HG03025 (cell line): ENCODE data around the gene NLRP6.
"Not testable (repeated sequence)": the region's sequence is repeated elsewhere in the genome, so short reads cannot be mapped to it uniquely, and the experiment has no call there.

Experiments used
- ATAC-seq: cut with Tn5 transposase; IDR thresholded peaks from one replicate; pipeline ENCODE4 v1.9.1; 2021; ENCODE audit warnings: mild to moderate bottlenecking, moderate library complexity; ENCODE audit not compliant: unreplicated experiment, low FRiP score

NLRP6 gene

DNA sequence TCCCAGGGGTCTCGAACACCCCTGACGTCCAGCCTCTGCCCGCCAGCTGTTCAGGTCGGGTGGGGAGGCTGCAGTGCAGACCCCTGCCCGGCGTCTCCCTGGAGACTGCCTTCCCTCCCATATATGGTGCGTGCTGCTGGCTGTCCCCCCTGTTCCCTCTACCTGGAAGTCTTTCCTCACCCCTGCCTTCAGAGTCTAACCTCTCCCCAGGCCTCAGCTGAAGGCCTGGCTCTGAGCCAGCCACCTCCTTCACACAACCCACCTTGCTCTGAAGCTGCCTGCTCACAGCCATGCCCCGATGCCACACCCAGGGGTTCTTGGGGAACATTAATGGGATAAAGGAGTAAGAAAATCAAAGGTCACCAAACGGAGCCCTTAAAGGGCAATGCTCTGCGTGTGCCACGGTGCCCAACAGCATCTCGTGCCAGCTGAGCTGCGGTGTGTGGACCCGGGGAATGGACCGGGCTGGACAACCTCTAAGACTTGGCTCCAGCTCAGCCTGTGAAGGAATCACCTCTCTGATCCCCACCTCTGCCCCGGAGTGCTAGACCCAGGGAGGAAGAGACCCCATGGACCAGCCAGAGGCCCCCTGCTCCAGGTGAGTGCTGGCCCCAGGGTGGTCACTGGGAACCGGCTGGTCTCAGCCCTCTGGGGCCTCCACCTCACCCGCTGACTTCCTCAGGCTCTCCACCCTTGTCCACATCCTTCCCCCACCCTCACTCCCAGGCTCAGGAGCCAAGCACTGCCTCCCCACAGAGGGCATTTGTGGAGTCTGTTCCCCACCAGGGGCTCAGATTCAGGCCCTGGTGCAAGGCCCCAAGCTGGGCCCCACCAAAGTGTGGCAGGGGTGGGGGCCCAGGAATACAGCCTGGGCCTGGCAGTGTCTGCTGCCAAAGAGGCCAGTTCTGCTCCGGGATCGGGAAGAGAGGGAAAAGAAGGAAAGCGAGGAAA, at the start of gene NLRP6:
Gene NLRP6, plus strand, starts transcription at position 407 of the 951 bp plus-strand sequence. Its CDS starts 163 bp downstream, at position 570.
- ATAC-seq = no peak

DNA sequence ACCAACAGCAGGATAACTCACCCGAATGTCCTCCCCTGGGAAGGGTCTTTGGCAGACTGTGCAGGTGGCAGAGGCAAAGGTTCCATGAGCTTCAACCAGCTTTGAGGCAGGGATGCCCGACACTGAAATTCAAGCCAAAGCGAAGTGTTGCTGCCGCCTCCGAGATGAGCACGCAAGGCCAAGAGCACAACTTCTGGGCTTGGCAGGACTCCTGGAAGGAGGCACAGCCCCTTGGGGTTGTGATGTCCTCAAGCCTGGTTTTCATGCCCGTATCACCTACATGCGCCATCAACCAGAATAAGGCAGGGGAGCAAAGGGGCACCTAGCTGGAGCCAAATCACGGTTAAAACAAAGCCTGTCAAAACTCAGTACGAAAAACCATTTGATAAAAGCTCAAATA, 47.8 kb upstream of the NLRP6 start:
- no peak for ATAC-seq

DNA sequence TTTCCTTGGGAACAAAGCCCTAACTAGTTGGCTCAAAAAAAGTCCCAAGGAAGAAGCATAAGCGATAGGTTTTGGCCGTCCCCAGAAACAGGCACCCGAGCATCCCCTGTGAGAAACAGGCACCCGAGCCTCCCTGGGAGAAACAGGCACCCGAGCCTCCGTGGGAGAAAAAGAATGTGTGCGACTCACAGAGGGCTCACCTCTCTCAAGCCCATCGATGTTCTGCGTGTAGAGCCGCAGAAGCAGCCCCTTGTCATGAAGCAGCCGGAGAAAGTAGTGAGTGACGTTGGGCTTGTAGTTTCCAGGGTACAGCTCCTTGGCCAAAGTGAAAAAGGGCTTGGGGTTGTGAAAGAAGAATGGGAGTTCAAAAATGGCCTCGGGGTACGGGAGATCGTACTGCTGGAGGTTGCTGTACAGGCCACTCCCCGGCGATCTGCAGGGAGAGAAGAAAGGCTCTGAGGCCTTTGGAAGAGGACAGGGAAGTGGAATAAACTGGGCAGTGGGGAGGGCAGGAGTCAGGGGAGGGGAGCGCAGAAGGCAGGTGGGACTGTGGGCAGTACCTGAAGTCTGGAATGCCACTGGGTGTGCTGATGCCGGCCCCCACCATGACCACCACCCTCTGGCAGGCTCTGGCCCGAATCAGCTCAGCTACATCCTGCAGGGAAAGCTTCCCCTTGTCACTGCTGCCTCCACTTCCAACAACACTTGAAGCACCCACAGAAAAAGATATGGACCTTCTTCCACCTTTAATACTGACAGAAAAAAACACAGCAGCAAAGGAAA, 45.2 kb upstream of the NLRP6 start:
- ATAC-seq = no peak

DNA sequence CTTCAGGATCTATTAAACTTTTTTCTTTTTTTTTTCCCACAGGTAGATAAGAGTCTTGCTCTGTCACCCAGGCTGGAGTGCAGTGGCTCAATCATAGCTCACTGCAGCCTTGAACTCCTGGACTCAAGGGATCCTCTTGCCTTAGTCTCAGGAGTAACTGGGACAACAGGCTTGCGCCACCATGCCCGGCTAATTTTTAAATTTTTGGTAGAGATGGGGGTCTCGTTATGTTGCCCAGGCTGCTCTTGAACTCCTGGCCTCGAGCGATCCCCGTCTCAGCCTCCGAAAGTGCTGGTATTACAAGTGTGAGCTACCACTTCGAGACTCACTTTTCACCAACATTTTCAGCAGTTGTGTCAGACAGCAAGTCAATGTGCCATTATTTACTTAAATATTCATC, 43.0 kb upstream of the NLRP6 start:
- no peak for ATAC-seq

DNA sequence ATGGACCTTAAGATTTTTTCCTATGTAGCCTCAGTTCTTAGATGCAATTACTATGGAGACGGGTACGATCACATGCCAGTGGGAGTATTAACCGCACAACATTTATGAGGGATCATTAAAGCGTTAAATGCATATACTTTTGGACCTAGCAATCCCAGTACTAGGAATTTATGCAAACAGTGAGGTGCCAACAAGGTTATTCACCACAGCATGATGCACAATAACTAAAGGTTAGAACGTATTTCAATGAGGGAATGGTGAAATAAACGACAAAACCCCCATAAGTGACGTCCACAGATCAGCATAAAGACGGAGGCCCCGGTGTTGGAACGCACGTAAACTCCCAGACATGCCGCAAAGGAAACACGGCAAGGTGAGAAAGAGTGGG, 42.6 kb upstream of the NLRP6 start:
- ATAC-seq = no peak

DNA sequence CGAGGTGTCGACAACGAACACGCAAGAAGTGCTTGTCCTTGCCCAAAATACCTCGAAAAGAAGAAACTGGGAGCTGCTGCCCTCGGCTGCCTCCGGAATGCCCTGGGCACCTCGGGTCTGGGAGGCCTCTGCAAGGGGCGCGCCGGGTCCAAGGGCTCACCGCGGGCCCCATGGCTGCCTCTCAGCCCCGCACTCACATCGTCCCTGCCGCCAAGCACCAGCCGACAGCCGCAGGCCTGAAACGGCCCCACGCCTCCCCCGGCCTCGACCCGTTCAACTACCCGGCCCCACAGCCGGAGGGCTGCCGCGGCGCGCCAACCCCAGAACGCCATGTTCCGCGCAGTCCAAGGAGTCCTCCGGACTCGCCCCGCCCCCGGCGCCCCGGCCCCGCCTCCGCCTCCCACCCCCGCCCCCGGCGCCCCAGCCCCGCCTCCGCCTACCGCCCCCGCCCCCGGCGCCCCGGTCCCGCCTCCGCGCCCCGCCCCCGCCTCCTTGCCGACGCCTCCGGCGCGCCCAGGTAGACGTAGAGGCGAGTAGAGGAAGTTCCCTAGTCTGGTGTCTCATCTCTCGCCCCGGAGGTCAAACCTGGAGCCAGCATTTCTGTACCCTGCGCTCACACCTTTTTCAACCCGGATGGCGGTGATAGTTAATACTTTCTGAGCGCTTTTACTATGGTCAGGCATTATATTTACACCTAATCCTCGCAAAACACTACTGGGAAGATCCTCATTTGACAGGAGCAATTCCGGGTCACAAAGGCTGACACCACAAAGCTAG, 42.0 kb upstream of the NLRP6 start, which contains the start of gene SIRT3:
Gene SIRT3, minus strand, starts transcription at position 346 of the 777 bp plus-strand sequence. Its CDS starts 14 bp downstream, at position 332.
- ATAC-seq = peak; percentile 52

DNA sequence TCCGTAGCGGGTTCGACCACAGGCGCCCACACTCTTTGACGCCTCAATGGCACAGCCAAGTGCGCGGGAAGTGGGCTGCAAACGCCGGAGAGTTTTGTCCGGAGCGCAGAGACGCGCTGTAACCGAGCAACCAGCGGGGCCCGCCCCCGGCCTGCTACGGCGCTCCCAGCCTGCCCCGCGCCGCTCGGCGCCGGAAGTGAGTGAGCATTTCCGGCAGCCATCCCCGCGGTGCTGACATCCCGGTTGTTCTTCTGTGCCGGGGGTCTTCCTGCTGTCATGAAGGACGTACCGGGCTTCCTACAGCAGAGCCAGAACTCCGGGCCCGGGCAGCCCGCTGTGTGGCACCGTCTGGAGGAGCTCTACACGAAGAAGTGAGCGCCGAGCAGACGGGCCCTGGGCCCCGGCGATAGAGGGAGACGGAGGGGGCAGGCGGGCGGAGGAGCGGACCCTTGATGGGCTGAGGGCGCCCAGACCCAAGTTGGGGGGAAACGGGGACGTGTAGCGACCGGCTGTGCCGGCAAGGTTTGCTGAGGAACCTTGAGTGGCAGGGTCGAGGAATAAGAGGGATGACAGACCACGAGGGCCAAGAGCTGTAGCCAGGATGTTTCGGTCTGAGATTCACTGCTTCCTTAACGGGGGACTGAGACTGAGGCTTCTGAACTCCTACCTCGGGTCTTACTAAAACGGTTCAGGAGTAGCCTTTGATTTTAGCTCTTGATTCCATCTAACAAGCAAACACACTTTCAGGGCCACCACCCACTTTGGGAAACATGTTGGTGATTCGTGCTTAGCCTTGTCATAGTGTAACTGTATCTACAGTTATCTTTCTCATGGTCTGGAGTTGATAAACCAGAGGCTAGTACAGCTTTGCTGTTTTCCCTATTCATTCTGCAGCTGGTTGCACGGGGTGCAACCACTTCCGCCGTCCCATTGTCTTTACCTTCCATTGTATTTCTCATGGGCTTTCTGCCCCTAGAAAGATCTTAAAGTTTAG, 41.1 kb upstream of the NLRP6 start, which contains the start of gene PSMD13:
Gene PSMD13, plus strand, starts transcription at position 203 of the 994 bp plus-strand sequence. Its CDS starts 74 bp downstream, at position 277.
- ATAC-seq = peak; percentile 73

DNA sequence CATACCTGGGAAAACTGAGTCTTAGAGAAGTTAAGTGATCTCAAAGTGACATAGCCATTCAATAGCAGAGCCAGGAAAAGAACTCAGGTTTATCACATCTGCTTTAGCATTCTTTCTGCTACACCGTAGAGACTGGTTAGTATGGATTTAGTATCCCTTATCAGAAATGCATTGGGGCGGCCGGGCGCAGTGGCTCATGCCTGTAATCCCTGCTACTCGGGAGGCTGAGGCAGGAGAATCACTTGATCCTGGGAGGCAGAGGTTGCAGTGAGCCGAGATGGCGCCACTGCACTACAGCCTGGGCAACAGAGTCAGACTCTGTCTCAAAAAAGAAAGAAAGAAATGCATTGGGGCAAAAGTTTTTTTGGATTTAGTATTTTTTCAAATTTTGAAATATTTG, 39.9 kb upstream of the NLRP6 start:
- not testable (repeated sequence) for ATAC-seq

DNA sequence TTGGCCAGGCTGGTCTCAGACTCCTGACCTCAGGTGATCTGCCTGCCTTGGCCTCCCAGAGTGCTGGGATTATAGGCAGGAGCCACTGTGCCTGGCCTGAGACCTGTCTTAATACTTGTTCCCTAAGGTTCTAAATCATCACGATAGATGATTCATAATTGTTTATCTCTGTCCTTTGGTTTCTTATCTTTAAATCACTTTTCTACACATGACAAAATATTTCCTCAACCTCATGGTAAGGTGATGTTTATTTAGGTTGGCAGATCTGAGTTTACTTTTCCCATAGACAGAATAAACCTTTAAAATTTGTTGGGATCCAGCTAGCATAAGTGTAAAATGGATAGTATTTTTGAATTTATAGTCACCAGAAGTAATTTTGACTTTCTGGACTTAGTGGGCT, 37.9 kb upstream of the NLRP6 start:
- no peak for ATAC-seq

DNA sequence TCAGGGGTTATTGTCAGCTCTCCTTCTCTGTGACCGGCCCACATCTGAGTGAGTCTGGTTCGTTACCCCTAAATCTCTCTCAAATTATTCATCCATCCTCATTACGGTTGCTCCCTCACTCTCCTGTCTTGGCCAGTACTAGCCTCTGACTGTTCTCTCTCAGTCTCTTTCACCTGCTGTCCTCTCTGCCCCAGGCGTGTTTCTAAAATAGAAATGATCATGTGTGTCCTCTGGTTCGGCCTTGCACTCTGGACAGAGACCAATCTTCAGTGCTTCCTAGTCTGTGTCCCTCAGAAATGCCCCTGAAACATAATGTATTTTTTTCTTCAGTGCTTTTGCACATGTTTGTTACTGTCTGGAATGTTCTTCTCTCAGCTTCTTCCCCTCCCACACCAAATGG, 36.6 kb upstream of the NLRP6 start:
- no peak for ATAC-seq

DNA sequence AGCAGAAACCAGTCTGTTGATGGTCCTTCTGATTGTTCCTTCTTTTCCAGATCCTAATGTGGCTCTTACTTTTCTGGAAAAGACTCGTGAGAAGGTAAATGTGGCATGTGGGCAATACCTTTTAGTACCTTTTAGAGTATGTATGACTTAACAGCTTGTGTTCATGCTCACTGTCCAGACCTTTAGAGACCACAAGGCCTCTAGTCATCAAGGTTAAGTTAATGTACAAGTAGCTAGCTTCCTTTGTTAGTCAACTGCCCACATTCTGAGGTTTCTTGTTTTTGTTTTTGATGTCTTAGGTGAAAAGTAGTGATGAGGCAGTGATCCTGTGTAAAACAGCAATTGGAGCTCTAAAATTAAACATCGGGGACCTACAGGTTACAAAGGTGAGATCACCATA, 33.8 kb upstream of the NLRP6 start:
- ATAC-seq = no peak

DNA sequence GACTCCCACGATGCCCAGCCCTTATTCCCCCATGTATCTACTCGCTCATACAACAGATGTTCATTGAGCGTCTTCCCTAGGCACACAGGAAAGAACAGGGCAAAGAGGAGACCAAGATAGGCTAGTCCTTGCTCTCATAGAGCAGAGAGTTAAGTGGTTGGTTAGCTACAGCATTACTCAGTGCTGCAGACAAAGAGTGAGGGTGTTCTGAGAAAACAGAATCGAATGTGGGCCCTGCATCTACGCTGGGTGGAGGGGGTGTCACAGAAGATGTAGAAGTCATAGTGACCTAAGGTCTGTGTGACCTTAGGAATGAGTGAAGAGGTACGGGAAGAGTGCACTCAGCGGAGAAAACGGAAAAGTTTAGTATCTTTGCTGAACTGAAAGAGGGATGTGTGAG, 29.1 kb upstream of the NLRP6 start:
- no peak for ATAC-seq

DNA sequence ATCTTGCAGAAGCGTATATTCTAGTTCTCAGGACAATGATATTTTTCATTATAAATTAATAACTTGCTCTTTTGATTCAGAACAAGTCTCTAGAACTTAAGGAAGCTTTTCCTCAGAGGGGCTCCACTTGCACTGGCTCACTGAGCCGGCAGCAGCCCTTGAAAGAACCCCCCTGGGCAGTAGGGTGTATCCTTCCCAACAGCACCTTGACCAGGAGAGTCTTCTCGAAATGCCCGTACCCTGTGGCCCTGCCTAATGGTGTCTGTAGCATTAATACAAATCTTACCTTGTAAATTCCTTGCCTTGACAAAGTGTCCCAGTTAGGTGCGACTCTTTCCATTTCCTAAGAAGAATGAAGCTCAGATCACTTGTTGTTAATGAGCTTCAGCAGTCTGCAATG, 27.9 kb upstream of the NLRP6 start:
- no peak for ATAC-seq

DNA sequence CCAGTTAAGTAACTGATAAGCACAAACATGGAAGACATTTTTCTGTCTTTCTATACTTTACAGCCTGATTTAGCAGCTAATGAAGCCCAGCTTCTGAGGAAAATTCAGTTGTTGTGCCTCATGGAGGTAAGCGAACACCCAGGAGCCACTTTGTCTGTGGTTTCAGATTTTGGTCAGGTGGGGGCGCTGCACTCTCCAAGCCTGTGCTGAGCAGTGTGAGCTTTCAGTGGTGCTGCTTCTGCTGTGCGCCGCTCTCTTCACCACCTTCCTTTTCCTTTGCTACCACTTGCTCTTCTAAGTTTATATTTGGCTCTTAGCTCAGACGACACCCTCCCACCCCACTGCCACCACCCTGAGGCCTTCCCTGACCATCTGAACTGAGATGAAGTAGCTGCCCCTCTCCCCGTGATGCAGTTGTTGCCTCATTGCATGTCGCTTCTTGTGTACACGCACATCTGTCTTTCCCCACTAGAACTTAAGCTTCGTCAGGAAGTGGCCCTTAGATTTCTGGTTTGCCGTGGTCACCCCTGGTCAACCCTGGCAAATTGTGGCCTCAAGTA, 27.4 kb upstream of the NLRP6 start:
- ATAC-seq = no peak

DNA sequence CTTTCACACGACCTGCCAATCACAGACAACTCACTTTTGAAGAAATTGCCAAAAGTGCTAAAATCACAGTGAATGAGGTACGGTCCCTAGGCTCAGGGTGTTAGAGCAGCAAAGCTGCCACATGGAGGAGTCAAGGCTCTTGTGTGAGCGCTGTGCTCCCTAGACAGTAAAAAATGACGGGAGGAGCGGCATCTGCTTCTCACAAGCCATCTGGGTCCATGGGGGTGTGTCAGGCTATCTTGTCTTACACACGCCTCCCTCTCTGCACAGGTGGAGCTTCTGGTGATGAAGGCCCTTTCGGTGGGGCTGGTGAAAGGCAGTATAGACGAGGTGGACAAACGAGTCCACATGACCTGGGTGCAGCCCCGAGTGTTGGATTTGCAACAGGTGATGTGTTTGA, 26.7 kb upstream of the NLRP6 start:
- ATAC-seq = no peak

DNA sequence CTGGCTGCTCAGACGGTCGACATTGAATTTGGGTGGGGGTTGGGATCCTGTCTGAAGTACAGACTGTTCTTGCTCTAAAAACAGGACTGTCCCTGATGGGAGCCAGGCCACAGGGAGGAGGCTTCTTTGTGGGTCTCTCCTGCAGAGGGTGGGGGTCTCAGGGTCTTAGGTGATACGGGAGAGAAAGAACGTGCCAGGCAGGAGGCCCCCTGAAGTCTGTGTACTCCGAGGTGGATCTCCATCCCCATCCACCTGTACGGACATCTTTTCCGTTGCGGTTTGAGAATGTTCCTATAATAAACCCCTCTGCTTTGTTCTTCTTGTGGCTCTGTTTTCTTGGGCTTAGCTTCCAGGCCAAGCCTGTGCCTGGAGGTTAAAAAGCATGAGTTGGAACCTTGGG, 25.5 kb upstream of the NLRP6 start:
- ATAC-seq = no peak

DNA sequence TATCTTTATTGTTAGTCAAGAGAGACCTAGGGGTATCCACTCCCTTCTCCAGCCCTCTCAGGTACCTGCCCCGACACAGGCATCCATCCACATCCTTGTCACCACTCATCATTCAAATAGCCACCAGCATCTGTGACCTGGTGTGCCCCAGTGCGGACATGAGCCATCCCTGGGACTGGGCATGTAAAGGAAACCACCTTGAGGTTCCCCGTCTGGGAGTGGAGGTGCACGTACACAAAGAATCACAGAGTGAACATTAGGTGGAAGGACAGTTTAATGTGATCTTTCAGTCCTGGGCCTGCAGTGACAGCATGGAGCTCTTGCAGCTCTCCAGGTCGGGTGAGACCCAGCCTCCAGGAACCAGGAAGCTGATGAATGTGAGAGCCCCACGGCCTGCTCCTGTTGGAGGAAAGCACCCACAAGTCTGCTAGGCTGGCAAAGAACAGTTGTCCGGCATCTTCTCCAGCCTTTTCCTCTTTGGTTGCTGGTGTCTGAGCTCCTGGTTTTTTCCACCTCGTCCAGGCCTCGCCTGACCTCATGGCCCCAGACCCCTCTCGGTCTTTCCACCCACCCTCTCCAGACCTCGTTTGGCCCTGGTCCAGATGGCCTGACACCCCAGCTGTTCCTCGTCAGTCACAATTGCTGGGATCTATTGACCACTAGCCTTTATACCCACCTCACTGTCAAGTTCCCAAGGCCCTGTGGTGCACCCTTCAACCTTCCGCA, 24.9 kb upstream of the NLRP6 start:
- no peak for ATAC-seq

DNA sequence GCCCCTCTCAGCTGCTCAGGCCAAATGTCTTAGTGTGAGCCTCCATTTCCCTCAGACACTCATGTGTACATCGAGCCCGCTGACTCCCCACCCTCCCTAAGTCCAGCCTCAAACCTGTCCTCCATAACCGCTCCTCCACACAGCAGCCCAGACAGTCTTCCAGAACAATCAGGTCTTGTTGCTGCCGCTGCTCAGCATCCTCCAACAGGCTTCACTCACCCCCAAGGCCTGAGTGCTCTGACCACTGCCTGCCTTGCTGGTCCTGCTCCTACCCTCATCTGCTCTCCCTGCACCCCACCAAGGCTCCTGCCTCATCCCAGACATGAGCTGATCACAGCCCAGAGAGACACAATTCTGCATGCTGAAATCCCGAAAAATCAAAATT, 24.3 kb upstream of the NLRP6 start:
- ATAC-seq = no peak
